Peyer's patch (tissue), 4 donors: ENCODE results near the gene ARSG.

Experiments used
- CTCF ChIP-seq, 6 experiments: fragments of 450-650 bp in 4 of 6; fragments of 200-600 bp in 2 of 6; sonication (generic) in 1 of 6; IDR thresholded peaks; one replicate each; pipeline ENCODE4 v1.5.1; 2017 to 2019; ENCODE audit warnings: antibody characterized with exemption in 6 of 6, mild to moderate bottlenecking in 3 of 6, moderate library complexity in 1 of 6
- POLR2A ChIP-seq, 2 donors: fragments of 450-650 bp; IDR thresholded peaks; one replicate each; pipeline ENCODE4 v1.5.1; 2017; ENCODE audit warnings: antibody characterized with exemption in 2 of 2, mild to moderate bottlenecking in 2 of 2, moderate library complexity in 2 of 2

- no peak for TF ChIP-seq CTCF (IDR thresholded peaks at IDR 0.05)
- no peak for TF ChIP-seq POLR2A (IDR thresholded peaks at IDR 0.05)
Observed at GRCh38 chr17:68459037-68459639, 167.8 kb downstream of the ARSG start.
